ENCODE results near the gene AGK.
"Not testable (repeated sequence)": the region's sequence is repeated elsewhere in the genome, so short reads cannot be mapped to it uniquely, and the experiment has no call there.

DNA sequence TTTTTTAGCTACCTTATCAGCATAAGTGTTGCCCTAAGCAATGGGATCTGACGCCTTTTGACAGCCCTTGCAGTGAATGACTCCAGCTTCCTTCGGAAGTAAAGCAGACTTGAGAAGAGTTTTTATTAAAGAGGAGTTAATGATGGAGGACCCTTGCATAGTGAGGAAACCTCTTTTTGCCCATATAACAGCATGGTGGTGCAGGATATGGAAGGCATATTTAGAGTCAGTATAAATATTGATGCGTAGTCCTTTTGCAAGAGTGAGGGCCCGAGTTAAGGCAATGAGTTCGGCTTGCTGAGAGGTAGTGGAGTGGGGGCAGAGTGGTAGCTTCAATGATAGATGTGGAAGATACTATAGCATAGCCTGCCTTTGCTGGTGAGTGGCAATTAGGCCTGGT is 28.7 kb downstream of the AGK start:
- TF ChIP-seq TAF1 (conservative IDR thresholded peaks at IDR 0.05); RAD21 (IDR thresholded peaks at IDR 0.05); CTCF (IDR thresholded peaks at IDR 0.05; ENCODE audit: low read depth, low read length, missing input control); SP1 (IDR thresholded peaks at IDR 0.05); NR2F2 (IDR thresholded peaks at IDR 0.05); RXRA (IDR thresholded peaks at IDR 0.05); EGR1 (IDR thresholded peaks at IDR 0.05; ENCODE audit: low read depth in 2 of 2); REST (IDR thresholded peaks at IDR 0.05); YY1 (IDR thresholded peaks at IDR 0.05); GABPA (IDR thresholded peaks at IDR 0.05 in 1 of 2, conservative IDR thresholded peaks at IDR 0.05 in 1 of 2); MAX (IDR thresholded peaks at IDR 0.05); FOXA1 (IDR thresholded peaks at IDR 0.05): not testable (repeated sequence)
- TF ChIP-seq, protein P1, sequence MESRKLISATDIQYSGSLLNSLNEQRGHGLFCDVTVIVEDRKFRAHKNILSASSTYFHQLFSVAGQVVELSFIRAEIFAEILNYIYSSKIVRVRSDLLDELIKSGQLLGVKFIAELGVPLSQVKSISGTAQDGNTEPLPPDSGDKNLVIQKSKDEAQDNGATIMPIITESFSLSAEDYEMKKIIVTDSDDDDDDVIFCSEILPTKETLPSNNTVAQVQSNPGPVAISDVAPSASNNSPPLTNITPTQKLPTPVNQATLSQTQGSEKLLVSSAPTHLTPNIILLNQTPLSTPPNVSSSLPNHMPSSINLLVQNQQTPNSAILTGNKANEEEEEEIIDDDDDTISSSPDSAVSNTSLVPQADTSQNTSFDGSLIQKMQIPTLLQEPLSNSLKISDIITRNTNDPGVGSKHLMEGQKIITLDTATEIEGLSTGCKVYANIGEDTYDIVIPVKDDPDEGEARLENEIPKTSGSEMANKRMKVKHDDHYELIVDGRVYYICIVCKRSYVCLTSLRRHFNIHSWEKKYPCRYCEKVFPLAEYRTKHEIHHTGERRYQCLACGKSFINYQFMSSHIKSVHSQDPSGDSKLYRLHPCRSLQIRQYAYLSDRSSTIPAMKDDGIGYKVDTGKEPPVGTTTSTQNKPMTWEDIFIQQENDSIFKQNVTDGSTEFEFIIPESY (IDR thresholded peaks at IDR 0.05), result not testable (repeated sequence)
